SH-SY5Y (cell line): Measurements from ENCODE around the gene PTPRA.

ENCODE experiments used
- GATA2 ChIP-seq: IDR thresholded peaks from 2 replicates; pipeline ENCODE4 v1.6.1; 2011; ENCODE audit warnings: mild to moderate bottlenecking, low read depth, low read length
- GATA3 ChIP-seq: IDR thresholded peaks from 2 replicates; pipeline ENCODE4 v1.6.1; 2011; ENCODE audit warnings: low read depth, mild to moderate bottlenecking, low read length, moderate library complexity

- TF ChIP-seq GATA3 (no peak), GATA2 (no peak)
These were observed 214.8 kb downstream of the PTPRA start for GRCh38 chr20:3088031-3088430.
